Measurements from ENCODE around the gene DMAP1. TPM values are rescaled to one million over a fixed set of nuclear protein-coding genes. Genes with fewer than 3 reads are reported as not detected.

DMAP1 gene
- total and polyA plus RNA-seq, 9 of the 15 experiments (the other 6 are each of a cell fraction or from before 2014, with no cell fraction given) = 1.5 to 51.2 (median 30.3) TPM

- Histone ChIP-seq H3K4me2 (ENCODE audit: insufficient read depth, low read length) (no peak overlapping the region), H3K9ac (ENCODE audit: insufficient read depth in 1 of 2, low read depth in 2 of 2, low read length in 2 of 2) (no peak overlapping the region), H3K9me1 (ENCODE audit: control insufficient read depth, insufficient read depth, low read length) (no peaks in the 10 kb centered on the region), H3K4me1 (replicated peaks in 1 of 2; ENCODE audit: control insufficient read depth in 2 of 2, insufficient read depth in 2 of 2, low read length in 2 of 2) (peaks cover 0 to 17% of the 10 kb centered on the region in 2 experiments; a peak in 2 of 5 replicates), H3K79me2 (ENCODE audit: control insufficient read depth, insufficient read depth, low read length) (no peaks in the 10 kb centered on the region), H3K4me3 (no peak overlapping the region), H2AFZ (ENCODE audit: low read depth, low read length) (no peak overlapping the region), H3K27ac (ENCODE audit: extremely low read depth, low read depth, low read length) (no peak overlapping the region), H3K27me3 (ENCODE audit: control insufficient read depth in 2 of 2, insufficient read depth in 2 of 2, low read length in 2 of 2) (no peaks in the 10 kb centered on the region), H3K9me3 (replicated peaks; ENCODE audit: control insufficient read depth, insufficient read depth, low read depth, low read length) (no peaks in the 10 kb centered on the region), H4K20me1 (replicated peaks; ENCODE audit: control insufficient read depth, insufficient read depth, low read length) (peaks cover 12% of the 10 kb centered on the region; the same call in 1 of the 2 replicates), H3K36me3 (ENCODE audit: control insufficient read depth, insufficient read depth, low read length) (peaks cover 6% of the 10 kb centered on the region; the same call in 2 of the 3 replicates)
- no peak for DNase-seq (ENCODE audit: extremely low read depth in 1 of 4, low spot score in 3 of 4)
- in situ Hi-C loops (cut with MboI) = no loop called here
- WGBS (ENCODE audit: insufficient coverage, low coverage, missing lambda C conversion rate) = 72% methylated on average over 4 of the region's 4 CpGs
- intact Hi-C loops (cut with micrococcal nuclease) = no loop called here
- no TSS peak for BruUV-seq (replicated peaks)
- no peak for FAIRE-seq
- ChIA-PET CTCF (ENCODE audit: low intra/inter-chr PET ratio) (no interaction called here), POLR2A (interaction anchor here (0.6 to 1.4 kb wide), 5 partner anchors 12 to 1004 kb away, joined by 3 to 6 read pairs (median 3); no protein-coding TSS in a partner anchor)
- ATAC-seq = no peak
- TF ChIP-seq ZNF699 (CRISPR knock-in tag; IDR thresholded peaks at IDR 0.05; ENCODE audit: insufficient replicate concordance) = no peak
- TF ChIP-seq PCBP1 (IDR thresholded peaks at IDR 0.05; ENCODE audit: low read depth, low read length, poor library complexity, severe bottlenecking) = no peak
- no peak for TF ChIP-seq CHD4 (IDR thresholded peaks at IDR 0.05; ENCODE audit: insufficient read depth, insufficient replicate concordance, low read depth, low read length, poor library complexity, severe bottlenecking)
- TF ChIP-seq PRDM10 (IDR thresholded peaks at IDR 0.05; ENCODE audit: partially characterized antibody) = no peak
- no peak for TF ChIP-seq NFIC (IDR thresholded peaks at IDR 0.05)
- no peak for TF ChIP-seq CREB5 (CRISPR knock-in tag; IDR thresholded peaks at IDR 0.05)
- TF ChIP-seq ZNF764 (CRISPR knock-in tag; IDR thresholded peaks at IDR 0.05; ENCODE audit: low read depth) = no peak
- no peak for TF ChIP-seq RHOXF2B (CRISPR knock-in tag; conservative IDR thresholded peaks at IDR 0.05)
- no peak for TF ChIP-seq BCOR (IDR thresholded peaks at IDR 0.05)
- TF ChIP-seq ZNF668 (CRISPR knock-in tag; IDR thresholded peaks at IDR 0.05) = no peak
- no peak for TF ChIP-seq STAT5B (CRISPR knock-in tag; IDR thresholded peaks at IDR 0.05)
Measured at GRCh38 chr1:44254392-44254910, 41.2 kb downstream of the DMAP1 start.

All from K562 (cell line).